ENCODE data around the gene NIM1K. TPM values are rescaled to one million over a fixed set of nuclear protein-coding genes. Genes with fewer than 3 reads are reported as not detected.
"Not testable (repeated sequence)": the region's sequence is repeated elsewhere in the genome, so short reads cannot be mapped to it uniquely, and the experiment has no call there.

The NIM1K gene
- total RNA-seq = 1 to 10 TPM in 1 of 3 donors, under 1 TPM in 2; 0.58 to 1.0 (median 0.65) TPM

- no peaks in the 10 kb centered on the region for H3K9me3 Mint-ChIP-seq
- peak; percentile 58 to 61 for ATAC-seq
- H3K4me1 Mint-ChIP-seq (ENCODE audit: low read depth) = peaks cover 22% of the 10 kb centered on the region
- H3K4me3 Mint-ChIP-seq = peak within 1 kb of the TSS; percentile 81
- peak; percentile 19 for DNase-seq
- H3K27me3 Mint-ChIP-seq (ENCODE audit: low read depth) = peaks cover 9% of the 10 kb centered on the region
- H3K36me3 Mint-ChIP-seq (ENCODE audit: insufficient read depth) = peaks cover 1% of the 10 kb centered on the region
Measured at GRCh38 chr5:43191740-43192557, at the start of gene NIM1K. Gene NIM1K (plus strand): TSS chr5:43192225. CDS start chr5:43245776, 53,551 bp downstream.

DNA sequence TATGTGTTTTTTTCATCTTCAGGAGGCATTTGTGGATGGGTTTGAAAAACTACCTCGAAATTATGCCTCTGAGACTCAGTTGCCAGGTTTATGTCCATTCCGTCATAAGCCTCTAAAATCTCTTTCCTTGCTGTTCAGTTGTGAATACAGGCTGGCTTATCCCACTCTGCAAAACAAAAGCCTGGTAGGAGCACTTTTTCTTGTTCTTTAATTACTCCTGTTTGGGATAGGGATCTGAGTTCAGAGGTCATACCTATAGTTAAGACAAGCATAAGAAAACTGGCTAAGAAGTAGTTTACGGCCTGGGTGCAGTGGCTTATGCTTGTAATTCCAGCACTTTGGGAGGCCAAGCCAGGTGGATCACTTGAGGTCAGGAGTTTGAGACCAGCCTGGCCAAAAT, 47.0 kb upstream of the NIM1K start:
- Mint-ChIP-seq H3K9me3 (no peaks in the 10 kb centered on the region), H3K4me1 (ENCODE audit: low read depth) (peaks cover 10% of the 10 kb centered on the region), H3K4me3 (no peak overlapping the region), H3K27me3 (ENCODE audit: low read depth) (no peaks in the 10 kb centered on the region), H3K36me3 (ENCODE audit: insufficient read depth) (peaks cover 25% of the 10 kb centered on the region)
- ATAC-seq = no peak
- DNase-seq = no peak

DNA sequence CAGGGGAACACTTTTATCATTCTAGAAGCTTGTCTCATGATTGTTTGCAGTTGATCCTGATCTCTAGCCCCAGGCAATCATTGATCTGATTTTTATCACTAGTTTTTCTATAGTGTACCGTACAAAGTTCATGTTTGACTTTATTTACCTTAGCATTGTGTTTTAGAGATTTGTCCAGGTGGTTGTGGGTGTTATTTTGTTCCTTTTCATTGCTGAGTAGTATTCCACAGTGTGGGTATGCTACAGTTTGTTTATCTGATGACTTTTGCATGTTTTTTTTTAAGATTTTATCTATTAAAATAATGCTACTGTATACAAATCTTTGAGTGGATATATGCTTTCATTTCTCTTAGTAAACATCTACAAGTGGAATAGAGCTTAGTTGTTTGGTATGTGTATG, 45.1 kb upstream of the NIM1K start:
- Mint-ChIP-seq H3K27me3 (ENCODE audit: low read depth) (no peaks in the 10 kb centered on the region), H3K4me1 (ENCODE audit: low read depth) (peaks cover 6% of the 10 kb centered on the region), H3K9me3 (no peaks in the 10 kb centered on the region), H3K36me3 (ENCODE audit: insufficient read depth) (peaks cover 22% of the 10 kb centered on the region), H3K4me3 (no peak overlapping the region)
- no peak for DNase-seq
- no peak for ATAC-seq

DNA sequence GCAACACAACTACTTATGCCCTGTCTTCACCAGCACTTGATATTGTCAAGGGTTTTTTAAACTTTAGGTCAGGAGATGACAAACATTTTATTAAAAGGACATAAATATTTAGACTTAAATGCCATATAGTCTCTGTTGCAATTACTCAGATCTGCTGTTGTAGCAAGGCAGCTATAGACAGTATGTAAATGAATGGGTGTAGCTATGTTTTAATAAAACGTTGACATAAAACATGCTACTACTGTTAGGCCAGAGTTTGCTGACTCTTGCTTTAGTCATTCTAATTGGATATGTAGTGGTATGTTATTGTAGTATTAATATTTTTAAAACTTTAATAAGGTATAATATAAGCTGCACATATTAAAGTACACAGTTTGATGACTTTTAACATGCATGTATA, 43.6 kb upstream of the NIM1K start:
- H3K9me3 Mint-ChIP-seq = no peaks in the 10 kb centered on the region
- no peak for DNase-seq

DNA sequence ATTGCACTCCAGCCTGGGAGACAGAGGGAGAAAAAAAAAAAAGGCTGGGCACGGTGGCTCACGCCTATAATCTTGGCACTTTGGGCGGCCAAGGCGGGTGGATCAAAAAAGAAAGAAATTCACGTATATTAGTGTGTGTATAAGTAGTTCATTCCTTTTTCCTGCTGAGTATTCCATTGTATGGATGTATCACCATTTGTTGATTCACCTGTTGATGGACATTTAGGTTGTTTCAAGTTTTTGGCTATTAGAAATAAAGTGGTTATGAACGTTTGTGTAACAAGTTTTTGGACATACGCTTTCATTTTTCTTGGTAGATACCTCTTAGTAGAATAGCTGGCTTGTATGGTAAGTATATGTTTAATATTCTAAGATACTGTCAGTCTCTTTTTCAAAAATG, 42.8 kb upstream of the NIM1K start:
- DNase-seq (no peak), ATAC-seq (no peak)
- Mint-ChIP-seq H3K4me3 (no peak overlapping the region), H3K36me3 (ENCODE audit: insufficient read depth) (peaks cover 16% of the 10 kb centered on the region), H3K27me3 (ENCODE audit: low read depth) (no peaks in the 10 kb centered on the region), H3K4me1 (ENCODE audit: low read depth) (peaks cover 5% of the 10 kb centered on the region), H3K9me3 (no peaks in the 10 kb centered on the region)

More for the DNA sequence above, 43.6 kb upstream of the NIM1K start:
- Mint-ChIP-seq H3K4me1 (ENCODE audit: low read depth) (peaks cover 5% of the 10 kb centered on the region), H3K36me3 (ENCODE audit: insufficient read depth) (peaks cover 18% of the 10 kb centered on the region), H3K27me3 (ENCODE audit: low read depth) (no peaks in the 10 kb centered on the region), H3K4me3 (no peak overlapping the region)
- ATAC-seq = no peak

- Mint-ChIP-seq H3K4me1 (ENCODE audit: low read depth) (peaks cover 3% of the 10 kb centered on the region), H3K27me3 (ENCODE audit: low read depth) (no peaks in the 10 kb centered on the region), H3K9me3 (no peaks in the 10 kb centered on the region), H3K36me3 (ENCODE audit: insufficient read depth) (peaks cover 8% of the 10 kb centered on the region), H3K4me3 (no peak overlapping the region)
- DNase-seq (no peak), ATAC-seq (no peak)
Measured at GRCh38 chr5:43150075-43150474, 42.0 kb upstream of the NIM1K start.

- H3K4me3 Mint-ChIP-seq = no peak overlapping the region
- H3K9me3 Mint-ChIP-seq = no peaks in the 10 kb centered on the region
- no peak for DNase-seq
- H3K4me1 Mint-ChIP-seq (ENCODE audit: low read depth) = peaks cover 7% of the 10 kb centered on the region
- H3K36me3 Mint-ChIP-seq (ENCODE audit: insufficient read depth) = peaks cover 8% of the 10 kb centered on the region
- no peaks in the 10 kb centered on the region for H3K27me3 Mint-ChIP-seq (ENCODE audit: low read depth)
- no peak for ATAC-seq
Measured at GRCh38 chr5:43150748-43151147, 41.3 kb upstream of the NIM1K start.

GRCh38 chr5:43152946-43153345, 39.1 kb upstream of the NIM1K start:
- no peaks in the 10 kb centered on the region for H3K9me3 Mint-ChIP-seq
- H3K36me3 Mint-ChIP-seq (ENCODE audit: insufficient read depth) = peaks cover 7% of the 10 kb centered on the region
- H3K4me1 Mint-ChIP-seq (ENCODE audit: low read depth) = peaks cover 7% of the 10 kb centered on the region
- H3K27me3 Mint-ChIP-seq (ENCODE audit: low read depth) = no peaks in the 10 kb centered on the region
- ATAC-seq (no peak), DNase-seq (no peak)
- H3K4me3 Mint-ChIP-seq = no peak overlapping the region

GRCh38 chr5:43154469-43154868, 37.6 kb upstream of the NIM1K start:
- peaks cover 7% of the 10 kb centered on the region for H3K4me1 Mint-ChIP-seq (ENCODE audit: low read depth)
- ATAC-seq (no peak), DNase-seq (no peak)
- H3K4me3 Mint-ChIP-seq = no peak overlapping the region
- no peaks in the 10 kb centered on the region for H3K27me3 Mint-ChIP-seq (ENCODE audit: low read depth)
- H3K9me3 Mint-ChIP-seq = no peaks in the 10 kb centered on the region
- peaks cover 6% of the 10 kb centered on the region for H3K36me3 Mint-ChIP-seq (ENCODE audit: insufficient read depth)

GRCh38 chr5:43155394-43156096, 36.5 kb upstream of the NIM1K start:
- Mint-ChIP-seq H3K4me3 (no peak overlapping the region), H3K27me3 (ENCODE audit: low read depth) (no peaks in the 10 kb centered on the region), H3K9me3 (no peaks in the 10 kb centered on the region), H3K4me1 (ENCODE audit: low read depth) (peaks cover 7% of the 10 kb centered on the region), H3K36me3 (ENCODE audit: insufficient read depth) (peaks cover 6% of the 10 kb centered on the region)
- DNase-seq (no peak), ATAC-seq (no peak)

- Mint-ChIP-seq H3K9me3 (no peaks in the 10 kb centered on the region), H3K27me3 (ENCODE audit: low read depth) (no peaks in the 10 kb centered on the region), H3K4me1 (ENCODE audit: low read depth) (peaks cover 15% of the 10 kb centered on the region), H3K4me3 (no peak overlapping the region), H3K36me3 (ENCODE audit: insufficient read depth) (peaks cover 12% of the 10 kb centered on the region)
- peak; percentile 34 to 63 for ATAC-seq
- DNase-seq = no peak
Measured at GRCh38 chr5:43156388-43156787, 35.6 kb upstream of the NIM1K start.

GRCh38 chr5:43157068-43157467, 35.0 kb upstream of the NIM1K start:
- no peak for ATAC-seq
- H3K9me3 Mint-ChIP-seq = no peaks in the 10 kb centered on the region

GRCh38 chr5:43161244-43161643, 30.8 kb upstream of the NIM1K start:
- H3K4me3 Mint-ChIP-seq = no peak overlapping the region
- DNase-seq (peak; percentile 5), ATAC-seq (peak in 1 of 2 donors; percentile 32)
- no peaks in the 10 kb centered on the region for H3K27me3 Mint-ChIP-seq (ENCODE audit: low read depth)
- H3K9me3 Mint-ChIP-seq = no peaks in the 10 kb centered on the region
- H3K4me1 Mint-ChIP-seq (ENCODE audit: low read depth) = peaks cover 17% of the 10 kb centered on the region
- H3K36me3 Mint-ChIP-seq (ENCODE audit: insufficient read depth) = peaks cover 37% of the 10 kb centered on the region

More at GRCh38 chr5:43157068-43157467, 35.0 kb upstream of the NIM1K start:
- Mint-ChIP-seq H3K4me3 (no peak overlapping the region), H3K36me3 (ENCODE audit: insufficient read depth) (peaks cover 15% of the 10 kb centered on the region), H3K4me1 (ENCODE audit: low read depth) (peaks cover 18% of the 10 kb centered on the region), H3K27me3 (ENCODE audit: low read depth) (no peaks in the 10 kb centered on the region)
- DNase-seq = no peak

DNA sequence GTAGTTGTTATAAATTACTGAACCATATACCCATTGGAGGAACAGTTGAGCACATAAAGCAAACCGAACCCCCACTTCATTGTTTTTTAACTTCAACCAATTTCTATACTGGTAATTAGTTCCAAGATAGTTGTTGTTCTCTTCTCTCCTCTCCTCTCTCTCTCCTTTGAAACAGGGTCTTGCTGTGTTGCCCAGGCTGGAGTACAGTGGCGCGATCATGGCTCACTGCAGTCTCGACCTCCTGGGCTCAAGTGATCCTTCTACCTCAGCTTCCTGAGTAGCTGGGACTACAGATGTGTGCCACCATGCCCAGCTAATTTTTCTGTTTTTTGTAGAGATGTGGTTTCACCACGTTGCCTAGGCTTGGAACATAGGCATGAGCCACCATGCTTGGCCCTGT, 27.2 kb upstream of the NIM1K start:
- not testable (repeated sequence) for ATAC-seq; H3K9me3 Mint-ChIP-seq; H3K27me3 Mint-ChIP-seq (ENCODE audit: low read depth); DNase-seq; H3K4me3 Mint-ChIP-seq
- peaks cover 16% of the 10 kb centered on the region for H3K4me1 Mint-ChIP-seq (ENCODE audit: low read depth)
- H3K36me3 Mint-ChIP-seq (ENCODE audit: insufficient read depth) = peaks cover 40% of the 10 kb centered on the region

GRCh38 chr5:43165323-43165722, 26.7 kb upstream of the NIM1K start:
- H3K4me1 Mint-ChIP-seq (ENCODE audit: low read depth) = peaks cover 16% of the 10 kb centered on the region
- peaks cover 42% of the 10 kb centered on the region for H3K36me3 Mint-ChIP-seq (ENCODE audit: insufficient read depth)
- H3K9me3 Mint-ChIP-seq = no peaks in the 10 kb centered on the region
- no peaks in the 10 kb centered on the region for H3K27me3 Mint-ChIP-seq (ENCODE audit: low read depth)
- no peak overlapping the region for H3K4me3 Mint-ChIP-seq
- DNase-seq (no peak), ATAC-seq (no peak)
